GM23248 (cell line): ENCODE data around the gene C5orf63. TPM values are rescaled to one million over a fixed set of nuclear protein-coding genes. Genes with fewer than 3 reads are reported as not detected.

Source experiments
- DNase-seq: peaks from one replicate; pipeline ENCODE4 v3.0.0-alpha.2; 2015
- H2AFZ ChIP-seq: fragments of 200-600 bp; sonication (generic); 2 replicates; pipeline ENCODE4 v1.6.1; 2016; ENCODE audit warnings: antibody characterized with exemption
- H3F3A ChIP-seq: fragments of 200-600 bp; sonication (generic); 2 replicates; pipeline ENCODE4 v1.6.1; 2016; ENCODE audit warnings: mild to moderate bottlenecking, antibody characterized with exemption, mixed run types; ENCODE audit not compliant: insufficient read depth
- H3K27ac ChIP-seq: fragments of 200-600 bp; sonication (generic); 2 replicates; pipeline ENCODE4 v1.5.1; 2016; ENCODE audit warnings: mild to moderate bottlenecking
- H3K27me3 ChIP-seq: fragments of 200-600 bp; sonication (generic); replicated peaks from 2 replicates; pipeline ENCODE4 v1.6.1; 2016; ENCODE audit warnings: mild to moderate bottlenecking; ENCODE audit not compliant: insufficient read depth
- H3K36me3 ChIP-seq: fragments of 200-600 bp; sonication (generic); 2 replicates; pipeline ENCODE4 v1.6.1; 2016; ENCODE audit warnings: low read depth, mild to moderate bottlenecking
- H3K4me1 ChIP-seq: fragments of 200-600 bp; sonication (generic); 2 replicates; pipeline ENCODE4 v1.6.1; 2016; ENCODE audit warnings: mild to moderate bottlenecking; ENCODE audit not compliant: insufficient read depth
- H3K4me2 ChIP-seq: fragments of 200-600 bp; sonication (generic); one replicate; pipeline ENCODE4 v1.6.1; 2016; ENCODE audit warnings: mild to moderate bottlenecking; ENCODE audit not compliant: unreplicated experiment
- H3K4me3 ChIP-seq: fragments of 200-600 bp; sonication (generic); 2 replicates; pipeline ENCODE4 v1.5.1; 2016; ENCODE audit warnings: mild to moderate bottlenecking
- H3K79me2 ChIP-seq: fragments of 200-600 bp; sonication (generic); 2 replicates; pipeline ENCODE4 v1.6.1; 2016; ENCODE audit warnings: mild to moderate bottlenecking; ENCODE audit not compliant: insufficient read depth
- H3K9ac ChIP-seq: fragments of 200-600 bp; sonication (generic); 2 replicates; pipeline ENCODE4 v1.6.1; 2016; ENCODE audit warnings: mild to moderate bottlenecking
- H3K9me2 ChIP-seq: fragments of 200-600 bp; sonication (generic); 2 replicates; pipeline ENCODE4 v1.6.1; 2016; ENCODE audit warnings: mixed run types, mild to moderate bottlenecking, moderate library complexity; ENCODE audit not compliant: insufficient read depth
- H3K9me3 ChIP-seq: fragments of 200-600 bp; sonication (generic); one replicate; pipeline ENCODE4 v1.6.1; 2017; ENCODE audit warnings: low read depth
- H4K20me1 ChIP-seq: fragments of 200-600 bp; sonication (generic); 2 replicates; pipeline ENCODE4 v1.6.0; 2016; ENCODE audit not compliant: insufficient read depth
- EZH2 ChIP-seq: fragments of 200-600 bp; sonication (generic); IDR thresholded peaks from 2 replicates; pipeline ENCODE4 v1.6.1; 2018; ENCODE audit warnings: antibody characterized with exemption, mild to moderate bottlenecking; ENCODE audit not compliant: insufficient read depth, poor library complexity, severe bottlenecking
- EZH2phosphoT487 ChIP-seq: fragments of 200-600 bp; sonication (generic); IDR thresholded peaks from 2 replicates; pipeline ENCODE4 v1.6.1; 2018; ENCODE audit warnings: antibody characterized with exemption, moderate library complexity, mild to moderate bottlenecking, low read depth; ENCODE audit not compliant: insufficient read depth
- WGBS, 2 experiments: methylation state at CpG; one replicate each; pipeline ENCODE4 v1.1.6; 2015 to 2017; ENCODE audit warnings: low lambda C conversion rate in 2 of 2, low coverage in 1 of 2; ENCODE audit errors: missing lambda C conversion rate in 2 of 2; 5-methylcytosine and 5-hydroxymethylcytosine counted together
- in situ Hi-C: fragments of 300-500 bp; cut with MboI; formaldehyde crosslinking; loops from 2 replicates; pipeline ENCODE4 v1.15.0; 2020
- polyA plus RNA-seq: library from polyadenylated mRNA; unstranded; fragments of >200 nt; fragmentation: Nextera tagmentation; extraction: Ambion mirVana; gene quantifications from 2 replicates; pipeline ENCODE4 v1.2.1, GENCODE V29; 2016
- total RNA-seq: library from RNA; depleted of rRNA; stranded (reverse); fragments of >200 nt; shearing (Covaris generic); gene quantifications from 2 replicates; pipeline ENCODE4 v1.2.3, GENCODE V29; 2014

C5orf63 gene
- total and polyA plus RNA-seq, 2 experiments from 2014 or later: 0.97 to 7.2 TPM

- no peak overlapping the region for H3K27ac ChIP-seq
These were observed 42.0 kb downstream of the C5orf63 start for GRCh38 chr5:127031147-127031862.

GRCh38 chr5:127030259-127031146, 42.8 kb downstream of the C5orf63 start, which contains the start of gene MARCHF3:
TSS of gene MARCHF3 (minus strand) at chr5:127030558. CDS start at chr5:126918171, 112,387 bp downstream.
- TF ChIP-seq EZH2 (no peak), EZH2phosphoT487 (no peak)
- H3K79me2 ChIP-seq: no peaks in the 10 kb centered on the region
- 0 to 1% methylated on average over 79 to 82 of the region's 97 CpGs for WGBS, 2 experiments

More at GRCh38 chr5:127031147-127031862, 42.0 kb downstream of the C5orf63 start:
- Histone ChIP-seq H3K4me2 (peak overlapping the region; percentile 77), H3K79me2 (no peaks in the 10 kb centered on the region), H3K9me2 (no peaks in the 10 kb centered on the region), H3K4me1 (no peaks in the 10 kb centered on the region), H3K4me3 (peak overlapping the region; percentile 83), H3K27me3 (no peaks in the 10 kb centered on the region), H3K36me3 (no peaks in the 10 kb centered on the region), H2AFZ (peak overlapping the region; percentile 91), H3K9me3 (no peaks in the 10 kb centered on the region), H3F3A (no peaks in the 10 kb centered on the region), H4K20me1 (no peaks in the 10 kb centered on the region), H3K9ac (peak overlapping the region; percentile 54)
- TF ChIP-seq EZH2phosphoT487: no peak
- no peak for TF ChIP-seq EZH2
- DNase-seq: no peak
- in situ Hi-C loops: no loop called here
- 32 to 39% methylated on average over 33 to 42 of the region's 45 CpGs for WGBS, 2 experiments

GRCh38 chr5:127029581-127030258, 43.6 kb downstream of the C5orf63 start:
- no peaks in the 10 kb centered on the region for H3K36me3 ChIP-seq
- no peaks in the 10 kb centered on the region for H3K4me1 ChIP-seq
- no peak for TF ChIP-seq EZH2
- no peak for TF ChIP-seq EZH2phosphoT487
- peak overlapping the region; percentile 77 for H3K4me2 ChIP-seq
- no peaks in the 10 kb centered on the region for H3K79me2 ChIP-seq
- H3F3A ChIP-seq: no peaks in the 10 kb centered on the region
- H3K9ac ChIP-seq: peak overlapping the region; percentile 54
- H4K20me1 ChIP-seq: no peaks in the 10 kb centered on the region
- H3K27me3 ChIP-seq: no peaks in the 10 kb centered on the region
- H2AFZ ChIP-seq: peak overlapping the region; percentile 91
- peak overlapping the region; percentile 83 for H3K4me3 ChIP-seq
- no peaks in the 10 kb centered on the region for H3K9me3 ChIP-seq
- no peaks in the 10 kb centered on the region for H3K9me2 ChIP-seq
- peak overlapping the region; percentile 23; the same call in 1 of the 2 replicates for H3K27ac ChIP-seq
- 2 to 4% methylated on average over 48 to 51 of the region's 51 CpGs for WGBS, 2 experiments
- in situ Hi-C loops: no loop called here
- DNase-seq: peak; percentile 85

More at GRCh38 chr5:127030259-127031146, 42.8 kb downstream of the C5orf63 start, which contains the start of gene MARCHF3:
- H3K27ac ChIP-seq: peak within 1 kb of the TSS; percentile 24
- in situ Hi-C loops: no loop called here
- no peaks in the 10 kb centered on the region for H4K20me1 ChIP-seq
- H3K36me3 ChIP-seq: no peaks in the 10 kb centered on the region
- H3K4me3 ChIP-seq: peak within 1 kb of the TSS; percentile 83
- no peaks in the 10 kb centered on the region for H3K9me3 ChIP-seq
- H2AFZ ChIP-seq: peak within 1 kb of the TSS; percentile 91
- H3K27me3 ChIP-seq: no peaks in the 10 kb centered on the region
- peak within 1 kb of the TSS; percentile 54 for H3K9ac ChIP-seq
- H3K4me2 ChIP-seq: peak within 1 kb of the TSS; percentile 77
- no peaks in the 10 kb centered on the region for H3K4me1 ChIP-seq
- peak; percentile 98 for DNase-seq
- no peaks in the 10 kb centered on the region for H3F3A ChIP-seq
- no peaks in the 10 kb centered on the region for H3K9me2 ChIP-seq
